Right atrium auricular region (tissue), 2 donors: ENCODE data around the gene TDP1. TPM values are rescaled to one million over a fixed set of nuclear protein-coding genes. Genes with fewer than 3 reads are reported as not detected.

Experiments used
- DNase-seq: peaks from one replicate; pipeline ENCODE4 v3.0.0-alpha.2; 2019; ENCODE audit warnings: low spot score
- H3K27ac ChIP-seq, 2 donors: fragments of 200-600 bp; sonication (generic); 1 replicate in 1 of 2; 2 replicates in 1 of 2; pipeline ENCODE4 v1.5.1; 2016 to 2019
- H3K27me3 ChIP-seq, 2 donors: fragments of 200-600 bp; sonication (generic); one replicate each; pipeline versions ENCODE4 v1.5.1 to v1.6.0; 2017 to 2019
- H3K36me3 ChIP-seq: fragments of 200-600 bp; sonication (generic); one replicate; pipeline ENCODE4 v1.5.1; 2016
- H3K4me1 ChIP-seq, 2 donors: fragments of 200-600 bp; sonication (generic); one replicate each; pipeline versions ENCODE4 v1.5.1 to v1.6.0; 2017 to 2019
- H3K4me3 ChIP-seq, 2 donors: fragments of 200-600 bp; sonication (generic); 1 replicate in 1 of 2; 2 replicates in 1 of 2; pipeline ENCODE4 v1.5.1; 2017 to 2019; ENCODE audit warnings: mild to moderate bottlenecking in 1 of 2, moderate library complexity in 1 of 2
- H3K9me3 ChIP-seq, 2 donors: fragments of 200-600 bp; sonication (generic); one replicate each; pipeline ENCODE4 v1.5.1; 2019
- total RNA-seq, 2 donors: library from RNA; depleted of rRNA; stranded (reverse); fragments of >200 nt; gene quantifications; one replicate each; pipeline ENCODE4 v1.1.0, GENCODE V29; 2016
- TF ChIP-seq, protein P1 (sequence below), 2 donors: fragments of 200-600 bp; sonication (generic); IDR thresholded peaks; one replicate each; pipeline ENCODE4 v1.5.1; 2019; ENCODE audit warnings: antibody characterized with exemption in 2 of 2

The TDP1 gene
- total RNA-seq, 2 donors from 2014 or later, result 1.6 to 2.8 TPM

- Histone ChIP-seq H3K9me3 (no peaks in the 10 kb centered on the region), H3K4me1 (peaks cover 0 to 27% of the 10 kb centered on the region in 2 donors), H3K27ac (peak overlapping the region; percentile 86 to 93), H3K4me3 (peak overlapping the region; percentile 81 to 97), H3K27me3 (no peaks in the 10 kb centered on the region), H3K36me3 (no peaks in the 10 kb centered on the region)
- no peak for DNase-seq
- TF ChIP-seq, protein P1, sequence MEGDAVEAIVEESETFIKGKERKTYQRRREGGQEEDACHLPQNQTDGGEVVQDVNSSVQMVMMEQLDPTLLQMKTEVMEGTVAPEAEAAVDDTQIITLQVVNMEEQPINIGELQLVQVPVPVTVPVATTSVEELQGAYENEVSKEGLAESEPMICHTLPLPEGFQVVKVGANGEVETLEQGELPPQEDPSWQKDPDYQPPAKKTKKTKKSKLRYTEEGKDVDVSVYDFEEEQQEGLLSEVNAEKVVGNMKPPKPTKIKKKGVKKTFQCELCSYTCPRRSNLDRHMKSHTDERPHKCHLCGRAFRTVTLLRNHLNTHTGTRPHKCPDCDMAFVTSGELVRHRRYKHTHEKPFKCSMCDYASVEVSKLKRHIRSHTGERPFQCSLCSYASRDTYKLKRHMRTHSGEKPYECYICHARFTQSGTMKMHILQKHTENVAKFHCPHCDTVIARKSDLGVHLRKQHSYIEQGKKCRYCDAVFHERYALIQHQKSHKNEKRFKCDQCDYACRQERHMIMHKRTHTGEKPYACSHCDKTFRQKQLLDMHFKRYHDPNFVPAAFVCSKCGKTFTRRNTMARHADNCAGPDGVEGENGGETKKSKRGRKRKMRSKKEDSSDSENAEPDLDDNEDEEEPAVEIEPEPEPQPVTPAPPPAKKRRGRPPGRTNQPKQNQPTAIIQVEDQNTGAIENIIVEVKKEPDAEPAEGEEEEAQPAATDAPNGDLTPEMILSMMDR (IDR thresholded peaks at IDR 0.05), result no peak
Measured at GRCh38 chr14:89956661-89957009, 908 bp downstream of the TDP1 start.

DNA sequence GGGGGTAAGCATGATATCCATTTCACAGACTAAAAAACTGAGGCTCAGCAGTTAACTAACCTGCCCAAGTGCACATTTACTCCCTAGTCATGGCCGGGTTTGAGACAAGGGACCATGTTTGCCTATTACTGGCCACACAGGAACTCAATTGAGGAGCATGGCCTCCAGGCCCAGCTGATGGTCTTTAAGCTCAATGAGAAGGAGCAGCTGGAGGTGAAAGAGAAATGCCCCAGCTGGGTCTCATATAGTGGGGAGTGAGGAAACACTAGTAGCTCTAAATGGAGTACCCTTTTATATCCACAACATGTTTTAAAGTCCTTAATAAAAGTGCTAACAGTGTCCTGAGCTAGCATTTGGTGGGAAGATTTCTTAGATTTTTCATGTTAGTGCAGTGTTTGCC lies 1.6 kb downstream of the TDP1 start:
- H3K27me3 ChIP-seq, result no peaks in the 10 kb centered on the region

DNA sequence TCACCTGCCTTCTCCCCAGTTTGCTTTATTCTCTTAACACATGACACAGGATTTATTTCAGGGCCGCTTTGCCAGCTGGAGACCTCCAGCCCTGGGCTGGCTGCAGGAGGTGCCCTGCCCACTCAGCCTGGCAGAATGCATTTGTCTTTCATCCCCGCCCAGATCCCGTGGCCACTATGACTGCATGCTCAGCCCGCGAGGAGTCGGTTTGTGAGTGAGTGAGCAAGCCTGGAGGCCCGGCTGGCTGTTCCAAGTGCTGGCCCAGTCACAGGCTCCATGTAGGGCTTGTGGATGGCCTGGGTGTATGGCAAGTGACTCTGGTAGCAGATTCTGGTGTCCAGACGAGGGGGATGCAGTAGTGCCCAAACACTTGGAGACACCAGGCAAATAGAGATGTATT lies 2.1 kb downstream of the TDP1 start:
- H3K9me3 ChIP-seq, result no peaks in the 10 kb centered on the region
- H3K27ac ChIP-seq, result no peak overlapping the region
- TF ChIP-seq, protein P1 (IDR thresholded peaks at IDR 0.05), result no peak
- H3K4me3 ChIP-seq, result no peak overlapping the region
- peaks cover 0 to 27% of the 10 kb centered on the region in 2 donors for H3K4me1 ChIP-seq
- H3K36me3 ChIP-seq, result no peaks in the 10 kb centered on the region
- H3K27me3 ChIP-seq, result no peaks in the 10 kb centered on the region
- no peak for DNase-seq

More for the DNA sequence above, 1.6 kb downstream of the TDP1 start:
- TF ChIP-seq, protein P1 (IDR thresholded peaks at IDR 0.05), result no peak
- no peaks in the 10 kb centered on the region for H3K36me3 ChIP-seq
- no peaks in the 10 kb centered on the region for H3K9me3 ChIP-seq
- peaks cover 0 to 27% of the 10 kb centered on the region in 2 donors for H3K4me1 ChIP-seq
- no peak overlapping the region for H3K27ac ChIP-seq
- no peak overlapping the region for H3K4me3 ChIP-seq
- no peak for DNase-seq

DNA sequence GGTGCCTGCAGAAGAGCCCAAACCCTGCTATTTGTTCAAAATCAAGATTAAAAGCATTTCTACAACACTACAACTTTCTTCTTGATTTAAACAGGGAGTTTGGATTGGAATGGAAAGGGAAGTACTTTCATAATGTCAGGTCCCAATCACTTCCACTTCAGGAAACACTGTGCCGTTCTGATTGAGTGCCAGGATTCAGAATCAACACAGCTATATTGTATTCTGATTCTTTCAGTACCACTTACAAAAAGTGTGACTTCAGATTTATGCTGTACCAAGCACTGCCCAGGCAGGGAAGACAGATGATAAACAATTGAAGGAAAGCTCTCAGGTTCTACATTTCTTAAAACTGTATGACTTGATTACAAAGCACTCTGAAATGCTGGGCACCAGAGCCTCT lies 3.2 kb downstream of the TDP1 start:
- DNase-seq, result no peak
- H3K9me3 ChIP-seq, result no peaks in the 10 kb centered on the region
- no peak overlapping the region for H3K27ac ChIP-seq
- H3K4me1 ChIP-seq, result peaks cover 0 to 20% of the 10 kb centered on the region in 2 donors
- no peaks in the 10 kb centered on the region for H3K27me3 ChIP-seq
- H3K4me3 ChIP-seq, result no peak overlapping the region
- TF ChIP-seq, protein P1 (IDR thresholded peaks at IDR 0.05), result no peak
- H3K36me3 ChIP-seq, result no peaks in the 10 kb centered on the region

DNA sequence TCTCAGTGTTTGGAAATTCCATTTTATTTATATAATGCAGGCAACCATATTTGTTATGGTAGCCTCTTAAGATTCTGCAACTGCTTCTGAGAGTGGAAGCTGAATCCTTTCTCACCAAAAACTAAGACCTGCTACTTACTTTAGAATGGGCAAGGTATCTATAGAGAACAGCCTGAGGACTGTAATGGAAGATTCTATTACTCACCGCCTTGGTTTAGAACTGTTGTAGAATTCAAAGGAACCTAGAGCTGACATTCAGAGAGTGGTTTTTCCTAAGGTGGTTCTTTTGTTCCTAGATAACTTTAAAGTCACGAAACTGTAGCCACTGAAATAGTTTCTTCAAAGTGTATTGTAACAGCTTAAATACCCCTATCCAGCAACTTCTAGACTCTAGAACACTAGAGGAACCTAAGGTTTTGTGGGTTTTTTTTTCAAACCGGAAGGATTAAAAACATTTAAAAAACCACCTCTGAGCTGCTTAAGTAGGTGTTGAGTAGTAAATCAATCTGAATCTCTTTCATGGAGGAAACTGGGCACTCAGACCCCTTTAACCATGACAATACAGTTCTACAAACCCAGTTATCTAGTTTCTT lies 4.2 kb downstream of the TDP1 start:
- no peak for DNase-seq
- no peaks in the 10 kb centered on the region for H3K36me3 ChIP-seq
- TF ChIP-seq, protein P1 (IDR thresholded peaks at IDR 0.05), result no peak
- H3K27me3 ChIP-seq, result no peaks in the 10 kb centered on the region
- no peaks in the 10 kb centered on the region for H3K9me3 ChIP-seq
- H3K27ac ChIP-seq, result no peak overlapping the region
- H3K4me3 ChIP-seq, result no peak overlapping the region
- H3K4me1 ChIP-seq, result peaks cover 0 to 17% of the 10 kb centered on the region in 2 donors

GRCh38 chr14:89960914-89961313 lies 5.2 kb downstream of the TDP1 start:
- H3K36me3 ChIP-seq, result no peaks in the 10 kb centered on the region
- no peaks in the 10 kb centered on the region for H3K27me3 ChIP-seq
- peaks cover 0 to 17% of the 10 kb centered on the region in 2 donors for H3K4me1 ChIP-seq
- TF ChIP-seq, protein P1 (IDR thresholded peaks at IDR 0.05), result no peak
- H3K27ac ChIP-seq, result no peak overlapping the region
- no peaks in the 10 kb centered on the region for H3K9me3 ChIP-seq
- H3K4me3 ChIP-seq, result no peak overlapping the region
- DNase-seq, result no peak
